K562 (cell line): ENCODE data around the gene RPL18A. TPM values are rescaled to one million over a fixed set of nuclear protein-coding genes. Genes with fewer than 3 reads are reported as not detected.

Experiments used
- ATF1 ChIP-seq, 2 experiments: fragments of 450-650 bp in 1 of 2; IDR thresholded peaks; 2 replicates each; pipeline ENCODE4 v1.6.1; 2016; ENCODE audit warnings: missing compliant biosample characterization in 1 of 2, missing genetic modification characterization in 1 of 2
- CXXC5 ChIP-seq: fragments of 250-450 bp; sonication (Bioruptor Pico); IDR thresholded peaks from 2 replicates; pipeline ENCODE4 v1.8.0; 2022; ENCODE audit warnings: inconsistent platforms, mild to moderate bottlenecking, moderate library complexity
- ESRRB ChIP-seq: fragments of 250-450 bp; sonication (Bioruptor Pico); IDR thresholded peaks from 2 replicates; pipeline ENCODE4 v1.5.0; 2020; ENCODE audit warnings: mild to moderate bottlenecking, moderate library complexity, borderline replicate concordance
- FOXJ2 ChIP-seq: fragments of 200-800 bp; sonication (Bioruptor generic); IDR thresholded peaks from 2 replicates; pipeline ENCODE4 v1.6.1; 2016; ENCODE audit warnings: missing genetic modification characterization, missing compliant biosample characterization
- FUS ChIP-seq: fragments of 200-400 bp; formaldehyde crosslinking; optimal IDR thresholded peaks from 2 replicates; pipeline ENCODE3; 2017; ENCODE audit warnings: low read depth, low read length
- HDAC2 ChIP-seq: fragments of 450-650 bp; IDR thresholded peaks from 2 replicates; pipeline ENCODE4 v1.6.1; 2016; ENCODE audit warnings: mild to moderate bottlenecking
- MYNN ChIP-seq, 2 experiments: sonication (generic); formaldehyde crosslinking in 1 of 2; IDR thresholded peaks; 2 replicates each; pipeline versions ENCODE4 v1.5.0 to v1.6.1; 2016 to 2020; ENCODE audit warnings: antibody characterized with exemption in 1 of 2, missing genetic modification reagents in 1 of 2
- NR2C2 ChIP-seq, 2 experiments: fragments of 200-800 bp in 1 of 2; sonication (Bioruptor generic) in 1 of 2; sonication (generic) in 1 of 2; formaldehyde crosslinking in 1 of 2; IDR thresholded peaks; 2 replicates each; pipeline versions ENCODE4 v1.6.1 to v1.8.0; 2016 to 2022; ENCODE audit warnings: mild to moderate bottlenecking in 1 of 2, missing compliant biosample characterization in 1 of 2, missing genetic modification characterization in 1 of 2, missing genetic modification reagents in 1 of 2
- PHF8 ChIP-seq: fragments of 200-600 bp; sonication (generic); IDR thresholded peaks from 2 replicates; pipeline ENCODE4 v1.6.1; 2012; ENCODE audit warnings: mixed run types, mild to moderate bottlenecking, inconsistent platforms, low read length, moderate library complexity, borderline replicate concordance
- SMAD3 ChIP-seq: fragments of 450-650 bp; formaldehyde crosslinking; conservative IDR thresholded peaks from 2 replicates; pipeline ENCODE4 v1.4.0; 2020; ENCODE audit warnings: mild to moderate bottlenecking
- SMAD4 ChIP-seq: fragments of 250-450 bp; sonication (Bioruptor Pico); conservative IDR thresholded peaks from 2 replicates; pipeline ENCODE4 v1.8.0; 2021; ENCODE audit warnings: inconsistent platforms, mild to moderate bottlenecking, moderate library complexity
- ZNF830 ChIP-seq: fragments of 250-450 bp; sonication (Bioruptor Pico); IDR thresholded peaks from 2 replicates; pipeline ENCODE4 v1.5.0; 2021; ENCODE audit warnings: mild to moderate bottlenecking
- polyA plus RNA-seq, 8 experiments: library from polyadenylated mRNA; depleted of rRNA in 4 of 8; stranded (reverse) in 5 of 8; unstranded in 3 of 8; fragments of >200 nt; fragmentation: Nextera tagmentation in 2 of 8; fragmentation: Illumina TruSeq in 1 of 8; extraction: Ambion mirVana in 2 of 8; extraction: Trizol in 1 of 8; gene quantifications; 2 replicates each; pipeline versions ENCODE4 v1.2.1 to v1.2.3, GENCODE V29; 2011 to 2014; ENCODE audit warnings: inconsistent platforms in 1 of 8, missing spikeins in 1 of 8
- total RNA-seq, 7 experiments: library from RNA; depleted of rRNA in 6 of 7; stranded (reverse); fragments of >200 nt in 6 of 7; fragmentation: Illumina TruSeq in 2 of 7; extraction: Trizol in 2 of 7; gene quantifications; 2 replicates each; pipeline versions ENCODE4 v1.2.1 to v1.2.3, GENCODE V29; 2011 to 2021; ENCODE audit warnings: low replicate concordance in 1 of 7
- TF ChIP-seq, protein P1 (sequence below): sonication (generic); IDR thresholded peaks from 2 replicates; pipeline ENCODE4 v1.6.1; 2016
- TF ChIP-seq, protein P2 (sequence below): sonication (generic); formaldehyde crosslinking; IDR thresholded peaks from 2 replicates; pipeline ENCODE4 v1.8.0; 2022; ENCODE audit warnings: missing genetic modification reagents, mild to moderate bottlenecking, moderate library complexity, borderline replicate concordance
- TF ChIP-seq, protein P3 (sequence below): fragments of 150-350 bp; conservative IDR thresholded peaks from 2 replicates; pipeline ENCODE4 v1.6.1; 2014; ENCODE audit warnings: low read length
- TF ChIP-seq, protein P4 (sequence below): fragments of 250-450 bp; sonication (Bioruptor Pico); IDR thresholded peaks from 2 replicates; pipeline ENCODE4 v1.4.0; 2020; ENCODE audit warnings: mild to moderate bottlenecking, moderate library complexity, borderline replicate concordance
- TF ChIP-seq, protein P5 (sequence below): fragments of 450-650 bp; formaldehyde crosslinking; conservative IDR thresholded peaks from 2 replicates; pipeline ENCODE4 v1.4.0; 2022; ENCODE audit warnings: mild to moderate bottlenecking, missing genetic modification characterization

Gene RPL18A
- total and polyA plus RNA-seq, 9 of the 15 experiments (the other 6 are each of a cell fraction or from before 2014, with no cell fraction given) = 626 to 2,882 (median 1,895) TPM

DNA sequence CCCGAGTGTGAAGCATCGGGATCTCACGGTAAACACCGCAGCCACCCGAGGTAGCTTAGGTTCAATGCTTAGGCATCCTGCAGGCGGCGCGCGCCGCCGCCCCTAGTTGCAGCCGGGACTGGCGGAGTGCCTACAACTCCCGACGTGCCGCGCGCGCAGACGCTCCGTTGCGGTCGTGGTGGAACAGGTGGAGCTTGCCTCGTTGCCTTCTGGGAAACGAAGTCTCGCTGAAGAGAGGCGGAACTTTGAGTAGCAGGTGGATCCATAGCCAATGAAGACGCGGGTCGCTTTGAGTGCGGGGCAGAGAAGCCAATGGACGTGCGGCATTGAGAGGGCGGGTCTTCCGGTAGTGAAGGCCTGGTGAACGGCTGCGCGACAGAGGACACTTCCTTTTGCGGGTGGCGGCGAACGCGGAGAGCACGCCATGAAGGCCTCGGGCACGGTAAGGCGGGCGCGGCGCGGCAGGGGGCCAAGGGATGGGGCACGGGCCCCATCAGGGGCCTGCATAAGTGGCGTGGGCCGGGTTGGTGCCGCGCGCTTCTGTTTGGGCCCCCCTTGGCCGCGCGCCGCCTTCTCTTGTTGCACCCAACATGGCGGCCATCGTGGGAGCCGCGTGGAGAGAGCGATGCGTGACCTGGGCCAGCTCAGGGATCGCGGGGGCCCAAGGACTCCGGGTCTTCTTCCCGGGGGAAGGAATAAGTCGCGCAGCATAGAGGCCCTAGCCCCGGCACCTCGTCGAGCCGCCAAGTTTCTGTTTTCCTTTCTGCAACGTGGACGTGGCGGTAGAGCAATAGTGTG is at the start of gene RPL18A (continued):
- TF ChIP-seq, protein P1, sequence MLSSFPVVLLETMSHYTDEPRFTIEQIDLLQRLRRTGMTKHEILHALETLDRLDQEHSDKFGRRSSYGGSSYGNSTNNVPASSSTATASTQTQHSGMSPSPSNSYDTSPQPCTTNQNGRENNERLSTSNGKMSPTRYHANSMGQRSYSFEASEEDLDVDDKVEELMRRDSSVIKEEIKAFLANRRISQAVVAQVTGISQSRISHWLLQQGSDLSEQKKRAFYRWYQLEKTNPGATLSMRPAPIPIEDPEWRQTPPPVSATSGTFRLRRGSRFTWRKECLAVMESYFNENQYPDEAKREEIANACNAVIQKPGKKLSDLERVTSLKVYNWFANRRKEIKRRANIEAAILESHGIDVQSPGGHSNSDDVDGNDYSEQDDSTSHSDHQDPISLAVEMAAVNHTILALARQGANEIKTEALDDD = no peak
- TF ChIP-seq CXXC5 (CRISPR knock-in tag) (peak; percentile 78), MYNN (IDR thresholded peaks at IDR 0.05) (no peak), MYNN (CRISPR knock-in tag; IDR thresholded peaks at IDR 0.05) (no peak), SMAD3 (CRISPR knock-in tag) (peak; percentile 69; the same call in 1 of the 2 replicates), FUS (peak; percentile 85), ESRRB (CRISPR knock-in tag) (no peak), NR2C2 (CRISPR knock-in tag; IDR thresholded peaks at IDR 0.05) (peak; percentile 59; the same call in 1 of the 2 replicates), NR2C2 (tag; IDR thresholded peaks at IDR 0.05) (peak; percentile 87), HDAC2 (0 out of 2 replicates have a peak, but pooled peaks have one; percentile 67), ZNF830 (0 out of 2 replicates have a peak, but pooled peaks have one; percentile 37), SMAD4 (CRISPR knock-in tag) (no peak), FOXJ2 (tag) (peak; percentile 90), ATF1 (CRISPR knock-in tag; IDR thresholded peaks at IDR 0.05) (no peak), ATF1 (tag; IDR thresholded peaks at IDR 0.05) (peak; percentile 90), PHF8 (peak; percentile 96)
- TF ChIP-seq, protein P2, sequence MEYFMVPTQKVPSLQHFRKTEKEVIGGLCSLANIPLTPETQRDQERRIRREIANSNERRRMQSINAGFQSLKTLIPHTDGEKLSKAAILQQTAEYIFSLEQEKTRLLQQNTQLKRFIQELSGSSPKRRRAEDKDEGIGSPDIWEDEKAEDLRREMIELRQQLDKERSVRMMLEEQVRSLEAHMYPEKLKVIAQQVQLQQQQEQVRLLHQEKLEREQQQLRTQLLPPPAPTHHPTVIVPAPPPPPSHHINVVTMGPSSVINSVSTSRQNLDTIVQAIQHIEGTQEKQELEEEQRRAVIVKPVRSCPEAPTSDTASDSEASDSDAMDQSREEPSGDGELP (CRISPR knock-in tag) = peak; percentile 97
- TF ChIP-seq, protein P3, sequence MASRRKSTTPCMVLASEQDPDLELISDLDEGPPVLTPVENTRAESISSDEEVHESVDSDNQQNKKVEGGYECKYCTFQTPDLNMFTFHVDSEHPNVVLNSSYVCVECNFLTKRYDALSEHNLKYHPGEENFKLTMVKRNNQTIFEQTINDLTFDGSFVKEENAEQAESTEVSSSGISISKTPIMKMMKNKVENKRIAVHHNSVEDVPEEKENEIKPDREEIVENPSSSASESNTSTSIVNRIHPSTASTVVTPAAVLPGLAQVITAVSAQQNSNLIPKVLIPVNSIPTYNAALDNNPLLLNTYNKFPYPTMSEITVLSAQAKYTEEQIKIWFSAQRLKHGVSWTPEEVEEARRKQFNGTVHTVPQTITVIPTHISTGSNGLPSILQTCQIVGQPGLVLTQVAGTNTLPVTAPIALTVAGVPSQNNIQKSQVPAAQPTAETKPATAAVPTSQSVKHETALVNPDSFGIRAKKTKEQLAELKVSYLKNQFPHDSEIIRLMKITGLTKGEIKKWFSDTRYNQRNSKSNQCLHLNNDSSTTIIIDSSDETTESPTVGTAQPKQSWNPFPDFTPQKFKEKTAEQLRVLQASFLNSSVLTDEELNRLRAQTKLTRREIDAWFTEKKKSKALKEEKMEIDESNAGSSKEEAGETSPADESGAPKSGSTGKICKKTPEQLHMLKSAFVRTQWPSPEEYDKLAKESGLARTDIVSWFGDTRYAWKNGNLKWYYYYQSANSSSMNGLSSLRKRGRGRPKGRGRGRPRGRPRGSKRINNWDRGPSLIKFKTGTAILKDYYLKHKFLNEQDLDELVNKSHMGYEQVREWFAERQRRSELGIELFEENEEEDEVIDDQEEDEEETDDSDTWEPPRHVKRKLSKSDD = 0 out of 2 replicates have a peak, but pooled peaks have one; percentile 31
- TF ChIP-seq, protein P4, sequence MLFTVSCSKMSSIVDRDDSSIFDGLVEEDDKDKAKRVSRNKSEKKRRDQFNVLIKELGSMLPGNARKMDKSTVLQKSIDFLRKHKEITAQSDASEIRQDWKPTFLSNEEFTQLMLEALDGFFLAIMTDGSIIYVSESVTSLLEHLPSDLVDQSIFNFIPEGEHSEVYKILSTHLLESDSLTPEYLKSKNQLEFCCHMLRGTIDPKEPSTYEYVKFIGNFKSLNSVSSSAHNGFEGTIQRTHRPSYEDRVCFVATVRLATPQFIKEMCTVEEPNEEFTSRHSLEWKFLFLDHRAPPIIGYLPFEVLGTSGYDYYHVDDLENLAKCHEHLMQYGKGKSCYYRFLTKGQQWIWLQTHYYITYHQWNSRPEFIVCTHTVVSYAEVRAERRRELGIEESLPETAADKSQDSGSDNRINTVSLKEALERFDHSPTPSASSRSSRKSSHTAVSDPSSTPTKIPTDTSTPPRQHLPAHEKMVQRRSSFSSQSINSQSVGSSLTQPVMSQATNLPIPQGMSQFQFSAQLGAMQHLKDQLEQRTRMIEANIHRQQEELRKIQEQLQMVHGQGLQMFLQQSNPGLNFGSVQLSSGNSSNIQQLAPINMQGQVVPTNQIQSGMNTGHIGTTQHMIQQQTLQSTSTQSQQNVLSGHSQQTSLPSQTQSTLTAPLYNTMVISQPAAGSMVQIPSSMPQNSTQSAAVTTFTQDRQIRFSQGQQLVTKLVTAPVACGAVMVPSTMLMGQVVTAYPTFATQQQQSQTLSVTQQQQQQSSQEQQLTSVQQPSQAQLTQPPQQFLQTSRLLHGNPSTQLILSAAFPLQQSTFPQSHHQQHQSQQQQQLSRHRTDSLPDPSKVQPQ (CRISPR knock-in tag) = no peak
- TF ChIP-seq, protein P5, sequence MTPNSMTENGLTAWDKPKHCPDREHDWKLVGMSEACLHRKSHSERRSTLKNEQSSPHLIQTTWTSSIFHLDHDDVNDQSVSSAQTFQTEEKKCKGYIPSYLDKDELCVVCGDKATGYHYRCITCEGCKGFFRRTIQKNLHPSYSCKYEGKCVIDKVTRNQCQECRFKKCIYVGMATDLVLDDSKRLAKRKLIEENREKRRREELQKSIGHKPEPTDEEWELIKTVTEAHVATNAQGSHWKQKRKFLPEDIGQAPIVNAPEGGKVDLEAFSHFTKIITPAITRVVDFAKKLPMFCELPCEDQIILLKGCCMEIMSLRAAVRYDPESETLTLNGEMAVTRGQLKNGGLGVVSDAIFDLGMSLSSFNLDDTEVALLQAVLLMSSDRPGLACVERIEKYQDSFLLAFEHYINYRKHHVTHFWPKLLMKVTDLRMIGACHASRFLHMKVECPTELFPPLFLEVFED (CRISPR knock-in tag) = 0 out of 2 replicates have a peak, but pooled peaks have one; percentile 53
